HepG2 (cell line): ENCODE measurements around the gene MXRA7. TPM values are rescaled to one million over a fixed set of nuclear protein-coding genes. Genes with fewer than 3 reads are reported as not detected.

Source experiments
- ATRX ChIP-seq: sonication (generic); formaldehyde crosslinking; IDR thresholded peaks from 2 replicates; pipeline ENCODE4 v1.4.0; 2020; ENCODE audit warnings: missing genetic modification reagents, borderline replicate concordance
- CSRNP1 ChIP-seq: sonication (generic); formaldehyde crosslinking; IDR thresholded peaks from 2 replicates; pipeline ENCODE4 v1.8.1; 2023; ENCODE audit warnings: mild to moderate bottlenecking, missing genetic modification reagents
- SMC3 ChIP-seq: IDR thresholded peaks from 2 replicates; pipeline ENCODE4 v1.6.1; 2011; ENCODE audit warnings: low read length, improper control_type of control experiment
- TFAP4 ChIP-seq: sonication (generic); IDR thresholded peaks from 2 replicates; pipeline ENCODE4 v1.6.1; 2016; ENCODE audit warnings: low read depth, borderline replicate concordance
- USF2 ChIP-seq, 2 experiments: sonication (generic) in 1 of 2; formaldehyde crosslinking in 1 of 2; IDR thresholded peaks; 2 replicates each; pipeline versions ENCODE4 v1.5.1 to v1.6.1; 2011 to 2020; ENCODE audit warnings: borderline replicate concordance in 1 of 2, low read depth in 1 of 2, low read length in 1 of 2, mild to moderate bottlenecking in 1 of 2, missing genetic modification reagents in 1 of 2, moderate library complexity in 1 of 2
- ZFX ChIP-seq: sonication (generic); formaldehyde crosslinking; IDR thresholded peaks from 2 replicates; pipeline ENCODE4 v1.4.0; 2020; ENCODE audit warnings: mild to moderate bottlenecking, low read depth, missing genetic modification reagents, moderate library complexity
- ZNF124 ChIP-seq: sonication (generic); formaldehyde crosslinking; IDR thresholded peaks from 2 replicates; pipeline ENCODE4 v1.4.0; 2020; ENCODE audit warnings: missing genetic modification reagents
- ZNF225 ChIP-seq: sonication (generic); formaldehyde crosslinking; IDR thresholded peaks from 2 replicates; pipeline ENCODE4 v1.4.0; 2020; ENCODE audit warnings: mild to moderate bottlenecking, missing genetic modification reagents
- polyA plus RNA-seq, 8 experiments: library from polyadenylated mRNA; depleted of rRNA in 3 of 8; stranded (reverse) in 7 of 8; unstranded in 1 of 8; fragments of >200 nt; fragmentation: Illumina TruSeq in 4 of 8; extraction: Trizol in 4 of 8; gene quantifications; 2 replicates each; pipeline versions ENCODE4 v1.2.1 to v1.2.3, GENCODE V29; 2011 to 2016; ENCODE audit warnings: low read depth in 4 of 8, missing spikeins in 1 of 8, mixed read lengths in 1 of 8; ENCODE audit not compliant: insufficient read depth in 1 of 8
- total RNA-seq, 5 experiments: library from RNA; depleted of rRNA; stranded (reverse); fragments of >200 nt; fragmentation: Illumina TruSeq; extraction: Trizol; gene quantifications; 2 replicates each; pipeline ENCODE4 v1.2.3, GENCODE V29; 2016; ENCODE audit warnings: low read depth in 1 of 5
- TF ChIP-seq, protein P1 (sequence below): IDR thresholded peaks from 2 replicates; pipeline ENCODE4 v1.6.1; 2012; ENCODE audit warnings: low read length, improper control_type of control experiment
- TF ChIP-seq, protein P2 (sequence below): sonication (generic); formaldehyde crosslinking; IDR thresholded peaks from 2 replicates; pipeline ENCODE4 v1.4.0; 2020; ENCODE audit warnings: missing genetic modification reagents; ENCODE audit errors: not compliant biosample characterization
- TF ChIP-seq, protein P3 (sequence below): sonication (generic); formaldehyde crosslinking; IDR thresholded peaks from 2 replicates; pipeline ENCODE4 v1.4.0; 2020; ENCODE audit warnings: missing genetic modification reagents

MXRA7 gene
- total and polyA plus RNA-seq, 2 of the 13 experiments (the other 11 are each of a cell fraction or from before 2014, with no cell fraction given) = 44.8 to 112 TPM

- TF ChIP-seq, protein P1, sequence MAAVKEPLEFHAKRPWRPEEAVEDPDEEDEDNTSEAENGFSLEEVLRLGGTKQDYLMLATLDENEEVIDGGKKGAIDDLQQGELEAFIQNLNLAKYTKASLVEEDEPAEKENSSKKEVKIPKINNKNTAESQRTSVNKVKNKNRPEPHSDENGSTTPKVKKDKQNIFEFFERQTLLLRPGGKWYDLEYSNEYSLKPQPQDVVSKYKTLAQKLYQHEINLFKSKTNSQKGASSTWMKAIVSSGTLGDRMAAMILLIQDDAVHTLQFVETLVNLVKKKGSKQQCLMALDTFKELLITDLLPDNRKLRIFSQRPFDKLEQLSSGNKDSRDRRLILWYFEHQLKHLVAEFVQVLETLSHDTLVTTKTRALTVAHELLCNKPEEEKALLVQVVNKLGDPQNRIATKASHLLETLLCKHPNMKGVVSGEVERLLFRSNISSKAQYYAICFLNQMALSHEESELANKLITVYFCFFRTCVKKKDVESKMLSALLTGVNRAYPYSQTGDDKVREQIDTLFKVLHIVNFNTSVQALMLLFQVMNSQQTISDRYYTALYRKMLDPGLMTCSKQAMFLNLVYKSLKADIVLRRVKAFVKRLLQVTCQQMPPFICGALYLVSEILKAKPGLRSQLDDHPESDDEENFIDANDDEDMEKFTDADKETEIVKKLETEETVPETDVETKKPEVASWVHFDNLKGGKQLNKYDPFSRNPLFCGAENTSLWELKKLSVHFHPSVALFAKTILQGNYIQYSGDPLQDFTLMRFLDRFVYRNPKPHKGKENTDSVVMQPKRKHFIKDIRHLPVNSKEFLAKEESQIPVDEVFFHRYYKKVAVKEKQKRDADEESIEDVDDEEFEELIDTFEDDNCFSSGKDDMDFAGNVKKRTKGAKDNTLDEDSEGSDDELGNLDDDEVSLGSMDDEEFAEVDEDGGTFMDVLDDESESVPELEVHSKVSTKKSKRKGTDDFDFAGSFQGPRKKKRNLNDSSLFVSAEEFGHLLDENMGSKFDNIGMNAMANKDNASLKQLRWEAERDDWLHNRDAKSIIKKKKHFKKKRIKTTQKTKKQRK = peak; percentile 97
- TF ChIP-seq ZNF124 (CRISPR knock-in tag) (no peak; the same call in 1 of the 2 replicates), ATRX (CRISPR knock-in tag) (no peak), SMC3 (no peak), ZNF225 (CRISPR knock-in tag) (peak; percentile 96), USF2 (IDR thresholded peaks at IDR 0.05; ENCODE audit: low read depth, low read length) (no peak), USF2 (CRISPR knock-in tag; IDR thresholded peaks at IDR 0.05; ENCODE audit: borderline replicate concordance) (peak; percentile 34; the same call in 1 of the 2 replicates), TFAP4 (peak; percentile 90; the same call in 1 of the 2 replicates), CSRNP1 (peak; percentile 80), ZFX (CRISPR knock-in tag) (peak; percentile 96)
- TF ChIP-seq, protein P2, sequence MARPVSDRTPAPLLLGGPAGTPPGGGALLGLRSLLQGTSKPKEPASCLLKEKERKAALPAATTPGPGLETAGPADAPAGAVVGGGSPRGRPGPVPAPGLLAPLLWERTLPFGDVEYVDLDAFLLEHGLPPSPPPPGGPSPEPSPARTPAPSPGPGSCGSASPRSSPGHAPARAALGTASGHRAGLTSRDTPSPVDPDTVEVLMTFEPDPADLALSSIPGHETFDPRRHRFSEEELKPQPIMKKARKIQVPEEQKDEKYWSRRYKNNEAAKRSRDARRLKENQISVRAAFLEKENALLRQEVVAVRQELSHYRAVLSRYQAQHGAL (CRISPR knock-in tag) = no peak
- TF ChIP-seq, protein P3, sequence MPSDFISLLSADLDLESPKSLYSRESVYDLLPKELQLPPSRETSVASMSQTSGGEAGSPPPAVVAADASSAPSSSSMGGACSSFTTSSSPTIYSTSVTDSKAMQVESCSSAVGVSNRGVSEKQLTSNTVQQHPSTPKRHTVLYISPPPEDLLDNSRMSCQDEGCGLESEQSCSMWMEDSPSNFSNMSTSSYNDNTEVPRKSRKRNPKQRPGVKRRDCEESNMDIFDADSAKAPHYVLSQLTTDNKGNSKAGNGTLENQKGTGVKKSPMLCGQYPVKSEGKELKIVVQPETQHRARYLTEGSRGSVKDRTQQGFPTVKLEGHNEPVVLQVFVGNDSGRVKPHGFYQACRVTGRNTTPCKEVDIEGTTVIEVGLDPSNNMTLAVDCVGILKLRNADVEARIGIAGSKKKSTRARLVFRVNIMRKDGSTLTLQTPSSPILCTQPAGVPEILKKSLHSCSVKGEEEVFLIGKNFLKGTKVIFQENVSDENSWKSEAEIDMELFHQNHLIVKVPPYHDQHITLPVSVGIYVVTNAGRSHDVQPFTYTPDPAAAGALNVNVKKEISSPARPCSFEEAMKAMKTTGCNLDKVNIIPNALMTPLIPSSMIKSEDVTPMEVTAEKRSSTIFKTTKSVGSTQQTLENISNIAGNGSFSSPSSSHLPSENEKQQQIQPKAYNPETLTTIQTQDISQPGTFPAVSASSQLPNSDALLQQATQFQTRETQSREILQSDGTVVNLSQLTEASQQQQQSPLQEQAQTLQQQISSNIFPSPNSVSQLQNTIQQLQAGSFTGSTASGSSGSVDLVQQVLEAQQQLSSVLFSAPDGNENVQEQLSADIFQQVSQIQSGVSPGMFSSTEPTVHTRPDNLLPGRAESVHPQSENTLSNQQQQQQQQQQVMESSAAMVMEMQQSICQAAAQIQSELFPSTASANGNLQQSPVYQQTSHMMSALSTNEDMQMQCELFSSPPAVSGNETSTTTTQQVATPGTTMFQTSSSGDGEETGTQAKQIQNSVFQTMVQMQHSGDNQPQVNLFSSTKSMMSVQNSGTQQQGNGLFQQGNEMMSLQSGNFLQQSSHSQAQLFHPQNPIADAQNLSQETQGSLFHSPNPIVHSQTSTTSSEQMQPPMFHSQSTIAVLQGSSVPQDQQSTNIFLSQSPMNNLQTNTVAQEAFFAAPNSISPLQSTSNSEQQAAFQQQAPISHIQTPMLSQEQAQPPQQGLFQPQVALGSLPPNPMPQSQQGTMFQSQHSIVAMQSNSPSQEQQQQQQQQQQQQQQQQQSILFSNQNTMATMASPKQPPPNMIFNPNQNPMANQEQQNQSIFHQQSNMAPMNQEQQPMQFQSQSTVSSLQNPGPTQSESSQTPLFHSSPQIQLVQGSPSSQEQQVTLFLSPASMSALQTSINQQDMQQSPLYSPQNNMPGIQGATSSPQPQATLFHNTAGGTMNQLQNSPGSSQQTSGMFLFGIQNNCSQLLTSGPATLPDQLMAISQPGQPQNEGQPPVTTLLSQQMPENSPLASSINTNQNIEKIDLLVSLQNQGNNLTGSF (CRISPR knock-in tag) = 0 out of 2 replicates have a peak, but pooled peaks have one; percentile 43
Observed at GRCh38 chr17:76671123-76671911, 39.4 kb downstream of the MXRA7 start (continued).
